HG03196 (cell line): ENCODE measurements around the gene UQCC5.
"Not testable (repeated sequence)": the region's sequence is repeated elsewhere in the genome, so short reads cannot be mapped to it uniquely, and the experiment has no call there.

Experiments used
- ATAC-seq: cut with Tn5 transposase; IDR thresholded peaks from one replicate; pipeline ENCODE4 v1.9.1; 2021; ENCODE audit not compliant: unreplicated experiment

UQCC5 gene

GRCh38 chr3:52521881-52522650, 14.3 kb upstream of the UQCC5 start:
- ATAC-seq, result no peak

GRCh38 chr3:52522651-52523251, 13.7 kb upstream of the UQCC5 start:
- no peak for ATAC-seq

GRCh38 chr3:52523386-52524257, 12.8 kb upstream of the UQCC5 start:
- no peak for ATAC-seq

- no peak for ATAC-seq
Observed at GRCh38 chr3:52524258-52524751, 12.1 kb upstream of the UQCC5 start.

DNA sequence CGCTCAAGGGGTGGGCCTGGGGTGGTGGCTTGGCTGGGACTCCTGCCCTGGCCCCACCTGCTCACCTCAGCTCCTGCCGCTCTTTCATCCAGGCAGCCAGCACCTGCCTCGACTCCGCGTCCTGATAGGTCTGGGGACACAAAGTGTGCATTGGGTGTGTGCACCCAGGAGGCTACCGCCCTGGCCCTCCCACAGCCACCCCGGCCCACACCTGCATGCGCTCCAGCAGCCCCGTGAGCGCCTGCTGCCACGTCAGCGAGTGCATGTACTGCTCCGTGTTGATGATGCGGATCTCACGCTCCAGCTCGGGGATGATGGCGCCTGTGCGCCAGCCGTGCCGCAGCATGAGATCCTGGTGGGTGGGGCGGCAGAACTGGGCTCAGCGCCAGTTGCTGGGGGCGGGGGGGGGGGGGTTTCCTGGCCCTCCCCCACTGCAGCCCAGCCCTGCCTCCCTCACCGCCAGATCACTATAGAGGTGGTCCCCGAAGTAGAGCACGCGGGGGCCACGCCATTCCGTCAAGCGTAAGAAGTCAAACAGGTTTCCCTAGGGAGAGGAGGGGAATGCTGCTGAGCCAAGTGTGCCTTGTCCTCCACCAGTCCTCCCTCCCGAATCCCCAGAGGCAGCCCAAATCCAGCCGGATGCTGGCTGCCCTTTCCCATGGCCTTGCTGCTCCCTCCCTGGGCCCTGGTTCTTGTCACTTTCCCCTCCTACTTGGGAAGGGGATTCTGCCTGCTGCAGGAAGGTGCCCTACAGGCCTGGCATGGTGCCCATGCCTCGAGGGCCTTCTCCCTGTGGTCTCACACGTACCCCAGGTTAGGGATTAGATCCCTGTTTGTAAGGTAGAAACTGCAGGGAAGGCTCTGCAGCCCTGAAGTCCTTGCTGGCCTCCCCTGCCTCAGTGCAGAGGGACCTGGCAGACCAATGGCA, 11.4 kb upstream of the UQCC5 start:
- ATAC-seq, result no peak

GRCh38 chr3:52525680-52526561, 10.5 kb upstream of the UQCC5 start:
- ATAC-seq, result no peak

- not testable (repeated sequence) for ATAC-seq
Observed at GRCh38 chr3:52526671-52527038, 9.8 kb upstream of the UQCC5 start.

DNA sequence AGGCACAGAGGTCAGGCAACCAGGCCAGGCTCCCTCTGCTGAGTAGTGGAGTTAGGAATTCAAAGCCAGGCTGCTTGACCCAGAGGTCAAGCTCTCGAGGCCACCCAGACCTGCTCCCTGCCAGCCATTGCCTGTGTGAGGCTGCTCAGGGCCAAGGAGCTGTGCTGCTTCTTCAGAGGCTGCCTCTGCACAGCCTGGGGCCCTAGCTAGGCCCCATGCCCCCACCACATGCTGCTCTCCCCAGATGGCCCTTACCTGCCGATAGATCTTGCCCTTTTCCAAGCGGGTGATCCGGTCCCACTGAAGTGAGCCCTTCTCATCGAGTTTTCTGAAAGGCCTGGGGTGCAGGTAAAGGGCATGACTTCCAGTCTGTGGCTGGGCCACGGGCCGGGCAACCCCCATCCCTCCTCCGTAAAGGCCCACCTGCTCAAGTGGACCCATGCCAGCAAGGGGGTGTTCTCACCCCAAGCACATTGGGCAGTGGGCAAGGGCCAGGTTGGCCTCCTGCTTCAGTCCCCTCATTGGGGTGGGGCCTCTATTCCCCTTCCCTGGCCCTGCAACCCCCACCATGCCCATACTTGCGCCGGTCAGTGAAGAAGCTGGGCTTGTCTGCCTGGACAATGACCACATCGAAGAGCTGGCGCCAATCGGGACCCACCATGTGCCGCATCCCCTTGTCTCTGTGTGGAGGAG, 9.2 kb upstream of the UQCC5 start:
- ATAC-seq, result no peak

DNA sequence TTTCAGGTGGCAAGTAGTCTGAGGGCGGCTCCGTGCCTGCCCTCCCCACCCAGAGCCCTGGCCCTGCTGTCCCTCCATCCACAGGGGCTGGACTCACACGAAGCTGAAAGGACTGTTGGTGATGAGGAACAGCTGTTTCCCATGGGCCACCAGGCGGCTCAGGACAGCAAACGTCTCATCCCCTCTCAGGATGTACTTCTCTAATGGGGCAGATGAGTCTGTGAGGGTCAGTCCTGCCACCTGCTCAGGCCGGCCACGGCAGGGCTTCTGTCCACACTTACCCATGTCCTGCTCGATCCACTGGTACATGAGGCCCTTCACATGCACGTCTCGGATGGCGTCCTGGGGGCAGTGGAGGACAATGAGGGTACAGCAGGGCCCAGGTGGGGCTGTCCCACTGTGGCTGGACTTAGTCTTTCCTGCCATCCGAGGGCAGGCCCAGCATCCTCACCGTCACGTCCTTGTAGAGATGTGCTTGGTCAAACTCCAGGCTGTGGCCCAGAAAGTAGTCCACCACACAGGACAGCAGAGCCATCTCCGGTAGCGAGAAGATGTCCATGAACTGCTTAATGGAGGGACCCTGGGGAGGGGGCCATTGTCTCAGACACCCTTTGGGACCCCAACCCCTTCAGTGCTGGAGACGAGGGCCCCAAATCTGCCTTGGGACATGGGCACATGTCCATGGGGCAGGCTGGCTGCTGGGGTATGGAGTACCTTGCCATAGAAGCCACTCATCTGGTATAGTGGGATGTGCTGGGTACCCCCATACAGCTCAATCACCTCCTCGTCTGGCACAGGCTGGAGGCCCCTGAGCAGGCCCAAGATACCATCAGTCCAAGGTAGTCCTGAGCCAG, 8.4 kb upstream of the UQCC5 start:
- no peak for ATAC-seq

GRCh38 chr3:52528586-52529375, 7.6 kb upstream of the UQCC5 start:
- ATAC-seq, result no peak

GRCh38 chr3:52529376-52530333, 6.8 kb upstream of the UQCC5 start:
- ATAC-seq, result no peak

- no peak for ATAC-seq
Observed at GRCh38 chr3:52530918-52531826, 5.2 kb upstream of the UQCC5 start.

DNA sequence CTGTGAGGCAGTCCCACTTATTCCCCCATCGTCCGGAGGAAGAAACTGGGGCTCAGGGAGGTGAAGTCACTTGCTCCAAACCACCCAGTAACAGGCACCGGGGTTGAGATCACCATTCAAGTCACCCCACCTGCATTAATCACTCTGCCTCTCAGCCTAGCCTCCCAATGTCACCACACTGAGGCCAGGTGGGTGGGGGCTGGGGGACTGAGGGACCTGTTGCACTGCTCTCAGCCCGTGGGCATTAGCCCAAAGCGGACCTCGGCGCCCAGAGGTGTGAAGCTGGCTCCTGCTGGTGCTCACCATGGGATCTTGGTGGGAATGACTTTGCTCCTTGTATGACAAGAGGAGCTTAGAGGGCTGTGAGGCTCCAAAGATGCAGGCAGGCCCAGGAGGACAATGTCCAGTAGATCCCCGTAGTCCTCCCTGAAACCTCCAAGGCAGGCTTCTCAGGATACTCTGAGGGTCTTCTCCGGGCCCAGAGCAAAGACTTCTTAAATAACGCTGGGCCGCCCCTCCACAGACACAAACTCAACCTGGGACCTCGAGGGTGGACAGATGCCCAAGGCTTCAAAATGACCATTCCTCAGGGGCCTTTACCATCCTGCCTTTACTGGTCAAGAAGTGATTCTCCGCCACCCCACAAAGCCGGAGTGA, 4.4 kb upstream of the UQCC5 start:
- ATAC-seq, result no peak

DNA sequence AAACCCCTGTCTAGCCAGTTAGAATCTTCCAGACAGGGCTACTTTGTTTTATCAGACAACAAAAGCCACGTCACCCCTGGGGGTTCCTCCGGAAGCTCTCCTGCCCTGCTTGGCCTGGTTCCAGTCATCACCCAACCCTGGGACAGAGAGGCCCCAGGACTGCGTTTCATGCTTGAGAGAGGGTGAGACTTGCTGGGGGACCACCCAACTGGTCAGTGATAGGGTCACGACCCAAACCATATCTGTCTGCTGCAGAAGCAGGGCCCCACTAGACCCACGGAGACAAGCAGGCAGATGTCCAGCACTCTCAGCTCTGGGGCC, 3.9 kb upstream of the UQCC5 start:
- ATAC-seq, result no peak
